Measurements from ENCODE around the gene ZNF384.
A peak's percentile ranks its signal among the peaks of the same experiment; 100 is the strongest.
"Not testable (repeated sequence)": the region's sequence is repeated elsewhere in the genome, so short reads cannot be mapped to it uniquely, and the experiment has no call there.

Gene ZNF384

GRCh38 chr12:6688999-6689882, at the start of gene ZNF384:
TSS of gene ZNF384 (minus strand) at chr12:6689375. CDS start at chr12:6679520, 9,855 bp downstream.
- peak; percentile 98 for DNase-seq

- no peak for DNase-seq
Observed at GRCh38 chr12:6736754-6737153, 47.6 kb upstream of the ZNF384 start.

- no peak for DNase-seq
Observed at GRCh38 chr12:6735448-6736191, 46.4 kb upstream of the ZNF384 start.

GRCh38 chr12:6734506-6735387, 45.6 kb upstream of the ZNF384 start:
- no peak for DNase-seq

GRCh38 chr12:6730169-6730568, 41.0 kb upstream of the ZNF384 start:
- no peak for DNase-seq

- DNase-seq, result no peak
Observed at GRCh38 chr12:6729186-6729585, 40.0 kb upstream of the ZNF384 start.

GRCh38 chr12:6725350-6725749, 36.2 kb upstream of the ZNF384 start:
- no peak for DNase-seq

GRCh38 chr12:6724409-6724797, 35.2 kb upstream of the ZNF384 start:
- DNase-seq, result no peak

GRCh38 chr12:6723607-6724408, 34.6 kb upstream of the ZNF384 start, which contains the start of gene COPS7A:
TSS of gene COPS7A (plus strand) at chr12:6724046. CDS start at chr12:6724657, 611 bp downstream.
- peak; percentile 97 for DNase-seq

GRCh38 chr12:6722863-6723262, 33.7 kb upstream of the ZNF384 start:
- no peak for DNase-seq

GRCh38 chr12:6716874-6717437, 27.8 kb upstream of the ZNF384 start:
- no peak for DNase-seq

GRCh38 chr12:6716031-6716873, 27.1 kb upstream of the ZNF384 start:
- not testable (repeated sequence) for DNase-seq

- DNase-seq, result no peak
Observed at GRCh38 chr12:6708960-6709394, 19.8 kb upstream of the ZNF384 start.

GRCh38 chr12:6708351-6708750, 19.2 kb upstream of the ZNF384 start:
- DNase-seq, result not testable (repeated sequence)

- no peak for DNase-seq
Observed at GRCh38 chr12:6703631-6704030, 14.5 kb upstream of the ZNF384 start.

- no peak for DNase-seq
Observed at GRCh38 chr12:6701078-6701768, 12.0 kb upstream of the ZNF384 start.

GRCh38 chr12:6700646-6701051, 11.5 kb upstream of the ZNF384 start, which contains the start of gene PIANP:
TSS of gene PIANP (minus strand) at chr12:6700815. CDS start at chr12:6698061, 2,754 bp downstream.
- peak; percentile 12 for DNase-seq

- DNase-seq, result no peak
Observed at GRCh38 chr12:6699989-6700645, 10.9 kb upstream of the ZNF384 start.

Measured in NCI-H1092 (cell line).